GM12801 (cell line): ENCODE data around the gene SLC4A7.

Source experiments
- TF ChIP-seq, protein P1 (sequence below): IDR thresholded peaks from one replicate; pipeline ENCODE4 v1.5.1; 2011; ENCODE audit warnings: control low read depth; ENCODE audit not compliant: insufficient read length; ENCODE audit errors: extremely low read depth

SLC4A7 gene

GRCh38 chr3:27415202-27415601 lies 69.0 kb downstream of the SLC4A7 start:
- TF ChIP-seq, protein P1, sequence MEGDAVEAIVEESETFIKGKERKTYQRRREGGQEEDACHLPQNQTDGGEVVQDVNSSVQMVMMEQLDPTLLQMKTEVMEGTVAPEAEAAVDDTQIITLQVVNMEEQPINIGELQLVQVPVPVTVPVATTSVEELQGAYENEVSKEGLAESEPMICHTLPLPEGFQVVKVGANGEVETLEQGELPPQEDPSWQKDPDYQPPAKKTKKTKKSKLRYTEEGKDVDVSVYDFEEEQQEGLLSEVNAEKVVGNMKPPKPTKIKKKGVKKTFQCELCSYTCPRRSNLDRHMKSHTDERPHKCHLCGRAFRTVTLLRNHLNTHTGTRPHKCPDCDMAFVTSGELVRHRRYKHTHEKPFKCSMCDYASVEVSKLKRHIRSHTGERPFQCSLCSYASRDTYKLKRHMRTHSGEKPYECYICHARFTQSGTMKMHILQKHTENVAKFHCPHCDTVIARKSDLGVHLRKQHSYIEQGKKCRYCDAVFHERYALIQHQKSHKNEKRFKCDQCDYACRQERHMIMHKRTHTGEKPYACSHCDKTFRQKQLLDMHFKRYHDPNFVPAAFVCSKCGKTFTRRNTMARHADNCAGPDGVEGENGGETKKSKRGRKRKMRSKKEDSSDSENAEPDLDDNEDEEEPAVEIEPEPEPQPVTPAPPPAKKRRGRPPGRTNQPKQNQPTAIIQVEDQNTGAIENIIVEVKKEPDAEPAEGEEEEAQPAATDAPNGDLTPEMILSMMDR: no peak

GRCh38 chr3:27392950-27393679 lies 91.1 kb downstream of the SLC4A7 start:
- TF ChIP-seq, protein P1: no peak

DNA sequence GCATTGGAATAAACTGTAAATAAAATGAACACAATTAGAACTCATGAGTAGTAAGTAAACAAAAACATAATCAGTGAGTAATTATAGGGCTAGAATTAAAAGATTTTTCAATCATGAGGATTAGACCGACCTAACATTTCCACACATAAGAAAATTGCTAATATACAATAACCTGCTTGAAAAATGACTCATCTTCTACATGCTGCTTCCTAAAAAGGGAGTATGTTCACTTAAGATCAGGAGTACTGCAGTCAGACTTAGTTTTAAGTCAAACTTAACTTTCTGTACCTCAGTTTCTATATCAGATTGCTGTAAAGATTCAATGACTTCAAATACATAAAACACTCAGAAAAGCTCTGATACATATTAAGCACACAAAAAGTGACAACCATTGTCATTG lies 92.4 kb downstream of the SLC4A7 start:
- TF ChIP-seq, protein P1: no peak

DNA sequence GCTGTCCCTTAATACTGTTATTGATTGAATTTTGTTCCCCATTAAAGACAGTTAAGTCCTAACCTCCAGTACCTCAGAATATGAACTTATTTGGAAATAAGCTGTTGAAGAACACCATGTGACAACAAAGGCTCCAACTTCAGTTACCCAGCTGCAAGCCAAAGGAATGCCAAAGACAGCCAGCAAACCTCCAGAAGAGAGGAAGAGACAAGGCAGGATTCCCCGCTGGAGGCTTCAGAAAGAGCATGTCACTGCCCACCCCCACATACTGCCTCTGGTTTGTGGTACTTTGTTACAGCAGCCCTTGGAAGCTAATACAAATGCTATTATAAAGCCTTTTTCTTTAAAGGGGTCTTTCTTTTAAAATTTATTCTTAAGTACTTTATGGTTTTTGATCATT lies 96.6 kb downstream of the SLC4A7 start:
- TF ChIP-seq, protein P1: no peak

DNA sequence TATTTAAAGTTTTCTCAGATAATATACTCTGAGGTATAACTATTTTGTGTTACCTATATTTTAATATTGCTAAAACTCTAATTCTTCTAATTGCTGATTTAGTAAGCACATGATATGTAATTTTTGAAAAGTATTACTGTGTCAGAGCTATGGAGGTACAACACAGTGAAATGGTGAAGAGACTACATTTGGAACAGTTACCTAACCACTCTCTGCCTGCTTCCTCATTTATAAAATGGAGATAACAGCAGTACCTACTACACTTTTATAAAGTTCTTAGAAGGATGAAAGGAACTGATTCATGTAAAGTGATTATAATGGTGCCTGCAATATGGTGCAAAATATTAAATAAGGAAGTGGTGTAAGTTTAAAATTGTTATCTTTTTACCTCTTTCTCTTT lies 98.7 kb downstream of the SLC4A7 start:
- TF ChIP-seq, protein P1: no peak

DNA sequence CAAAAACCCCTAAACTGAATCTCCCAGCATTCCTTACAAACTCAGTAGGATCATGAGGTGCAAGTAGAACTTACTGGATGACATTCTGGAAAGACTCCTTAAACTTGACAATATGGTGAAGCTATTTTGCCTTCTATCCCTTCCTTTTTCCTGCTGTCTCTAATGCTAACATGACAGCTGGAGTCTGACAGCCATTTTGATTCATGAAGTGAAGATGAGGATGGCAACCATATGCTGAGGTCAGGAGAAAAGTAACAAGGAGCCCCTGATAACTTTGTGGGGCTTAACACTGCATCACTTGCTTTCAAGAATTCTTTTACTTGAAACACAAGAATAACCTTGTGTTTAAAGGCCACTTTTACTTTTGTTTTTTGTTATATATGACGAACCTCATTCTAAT lies 100.0 kb downstream of the SLC4A7 start:
- TF ChIP-seq, protein P1: no peak

DNA sequence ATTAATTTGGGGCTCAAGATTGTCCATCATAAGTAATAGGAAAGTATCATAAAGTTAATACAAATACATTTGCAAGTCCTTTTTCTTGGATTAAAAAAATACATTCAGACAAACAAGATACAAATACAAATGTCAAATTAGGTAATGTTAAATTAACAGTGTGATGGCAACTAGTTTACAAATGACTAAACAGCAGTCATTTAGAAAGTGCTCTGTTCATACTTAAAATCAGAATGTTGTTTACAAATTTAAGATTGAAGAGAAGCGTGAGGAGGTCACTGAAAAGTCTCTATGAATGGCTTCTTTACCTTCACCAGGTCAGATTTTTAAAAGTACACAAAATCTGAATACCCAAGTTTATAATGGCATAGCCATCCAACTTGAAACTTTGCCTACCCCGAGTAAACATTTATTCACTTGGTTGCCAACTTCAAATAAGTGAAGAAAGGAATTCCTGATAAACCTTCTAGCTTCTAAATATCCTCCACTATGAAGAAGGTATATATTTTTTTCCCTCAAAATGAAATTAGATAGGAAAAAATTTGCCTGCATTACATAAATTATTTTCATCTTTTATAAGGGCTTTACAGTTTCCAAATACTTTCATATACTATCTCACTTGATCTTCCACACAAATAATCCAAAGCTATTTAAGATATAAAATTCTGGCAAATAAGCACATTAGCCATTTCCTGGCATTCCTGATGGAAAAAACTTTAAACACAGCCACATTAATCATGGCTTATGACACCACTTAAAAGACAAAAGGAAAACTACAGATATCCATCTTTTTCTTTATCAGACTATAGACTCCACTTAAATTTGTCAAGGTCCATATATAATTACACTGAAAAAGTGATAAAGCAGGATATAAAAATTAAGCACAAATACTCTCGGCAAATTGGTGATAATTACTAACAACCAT lies 103.5 kb downstream of the SLC4A7 start:
- TF ChIP-seq, protein P1: no peak
